GM18498 (cell line): ENCODE results near the gene NUDT3.
A peak's percentile ranks its signal among the peaks of the same experiment; 100 is the strongest.
"Not testable (repeated sequence)": the region's sequence is repeated elsewhere in the genome, so short reads cannot be mapped to it uniquely, and the experiment has no call there.

Experiments
- ATAC-seq: cut with Tn5 transposase; IDR thresholded peaks from one replicate; pipeline ENCODE4 v1.9.1; 2021; ENCODE audit warnings: mild to moderate bottlenecking, moderate library complexity; ENCODE audit not compliant: unreplicated experiment

Gene NUDT3

DNA sequence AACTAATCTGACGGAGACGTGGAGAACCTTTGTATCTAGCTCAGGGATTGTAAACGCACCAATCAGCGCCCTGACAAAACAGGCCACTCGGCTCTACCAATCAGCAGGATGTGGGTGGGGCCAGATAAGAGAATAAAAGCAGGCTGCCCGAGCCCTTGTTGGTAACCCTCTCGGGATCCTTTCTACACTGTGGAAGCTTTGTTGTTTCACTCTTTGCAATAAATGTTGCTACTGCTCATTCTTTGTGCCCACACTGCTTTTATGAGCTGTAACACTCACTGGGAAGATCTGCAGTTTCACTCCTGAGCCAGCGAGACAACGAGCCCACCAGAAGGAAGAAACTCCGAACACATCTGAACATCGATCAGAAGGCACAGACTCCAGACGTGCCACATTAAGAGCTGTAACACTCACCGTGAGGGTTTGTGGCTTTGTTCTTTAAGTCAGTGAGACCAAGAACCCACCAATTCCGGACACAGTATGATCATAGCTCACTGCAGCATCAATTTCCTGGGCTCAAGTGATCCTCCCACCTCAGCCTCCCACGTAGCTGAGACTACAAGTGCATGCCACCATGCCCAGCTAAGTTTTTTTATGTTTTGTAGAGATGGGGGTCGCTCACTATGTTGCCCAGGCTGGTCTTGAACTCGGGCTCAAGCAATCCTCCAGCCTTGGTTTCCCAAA lies 122.7 kb downstream of the NUDT3 start:
- ATAC-seq = not testable (repeated sequence)

DNA sequence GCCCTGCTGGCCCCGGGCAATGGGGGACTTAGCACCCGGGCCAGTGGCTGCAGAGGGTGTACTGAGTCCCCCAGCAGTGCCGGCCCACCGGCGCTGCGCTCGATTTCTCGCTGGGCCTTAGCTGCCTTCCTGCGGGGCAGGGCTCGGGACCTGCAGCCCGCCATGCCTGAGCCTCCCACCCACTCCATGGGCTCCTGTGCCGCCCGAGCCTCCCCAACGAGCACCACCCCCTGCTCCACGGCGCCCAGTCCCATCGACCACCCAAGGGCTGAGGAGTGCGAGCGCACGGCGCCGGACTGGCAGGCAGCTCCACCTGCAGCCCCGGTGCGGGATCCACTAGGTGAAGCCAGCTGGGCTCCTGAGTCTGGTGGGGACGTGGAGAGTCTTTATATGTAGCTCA lies 123.3 kb downstream of the NUDT3 start:
- not testable (repeated sequence) for ATAC-seq

DNA sequence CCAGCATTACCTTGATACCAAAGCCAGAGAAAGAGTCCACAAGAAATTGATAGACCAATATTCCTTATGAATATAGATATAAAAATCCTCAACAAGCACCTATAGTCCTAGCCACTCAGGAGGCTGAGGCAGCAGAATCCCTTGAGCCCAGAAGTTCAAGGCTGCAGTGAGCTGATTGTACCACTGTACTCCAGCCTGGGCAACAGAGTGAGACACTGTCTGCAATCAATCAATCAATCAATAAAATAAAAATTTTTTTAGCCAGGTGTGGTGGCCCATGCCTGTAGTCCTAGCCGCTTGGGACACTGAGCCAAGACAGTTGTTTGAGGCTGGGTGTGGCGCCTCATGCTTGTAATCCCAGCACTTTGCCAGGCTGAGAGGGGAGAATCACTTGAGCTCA lies 124.7 kb downstream of the NUDT3 start:
- ATAC-seq = no peak

DNA sequence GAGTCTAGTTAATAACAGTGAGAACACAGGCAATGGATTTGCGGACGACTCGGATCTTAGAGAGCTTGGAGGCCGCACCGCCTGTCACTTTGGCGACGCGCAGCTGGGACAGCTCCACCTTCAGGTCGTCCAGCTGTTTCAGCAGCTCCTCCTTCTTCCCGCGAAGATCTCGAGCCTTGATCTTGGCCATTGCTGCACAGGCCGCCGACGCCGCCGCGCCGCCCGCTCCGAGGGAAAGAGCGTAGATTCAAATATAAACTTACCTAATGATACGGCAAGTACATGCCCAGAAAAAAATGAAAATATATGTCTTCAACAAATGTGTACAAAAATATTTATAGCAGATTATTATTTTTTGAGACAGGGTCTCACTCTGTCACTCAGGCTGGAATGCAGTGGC lies 129.0 kb downstream of the NUDT3 start:
- ATAC-seq = not testable (repeated sequence)

DNA sequence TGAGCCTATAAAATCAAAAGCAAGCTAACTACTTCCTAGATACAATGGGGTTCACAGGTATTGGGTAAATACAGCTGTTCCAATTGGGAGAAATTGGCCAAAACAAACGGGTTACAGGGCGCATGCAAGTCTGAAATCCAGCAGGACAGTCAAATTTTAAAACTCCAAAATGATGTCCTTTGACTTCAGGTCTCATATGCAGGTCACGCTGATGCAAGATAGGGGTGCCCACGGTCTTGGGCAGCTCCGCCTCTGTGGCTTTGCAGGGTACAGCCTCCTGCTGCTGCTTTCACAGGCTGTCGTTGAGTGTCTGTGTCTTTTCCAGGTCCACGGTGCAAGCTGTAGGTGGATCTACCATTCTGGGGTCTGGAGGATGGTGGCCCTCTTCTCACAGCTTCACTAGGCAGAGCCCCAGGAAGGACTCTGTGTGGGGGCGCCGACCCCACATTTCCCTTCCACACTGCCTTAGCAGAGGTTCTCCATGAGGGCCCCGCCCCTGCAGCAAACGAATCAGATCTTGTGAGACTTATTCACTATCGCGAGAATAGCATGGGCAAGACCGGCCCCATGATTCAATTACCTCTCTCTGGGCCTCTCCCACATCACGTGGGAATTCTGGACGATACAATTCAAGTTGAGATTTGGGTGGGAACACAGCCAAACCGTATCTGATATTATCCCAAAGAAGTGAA lies 131.7 kb downstream of the NUDT3 start:
- ATAC-seq = no peak

DNA sequence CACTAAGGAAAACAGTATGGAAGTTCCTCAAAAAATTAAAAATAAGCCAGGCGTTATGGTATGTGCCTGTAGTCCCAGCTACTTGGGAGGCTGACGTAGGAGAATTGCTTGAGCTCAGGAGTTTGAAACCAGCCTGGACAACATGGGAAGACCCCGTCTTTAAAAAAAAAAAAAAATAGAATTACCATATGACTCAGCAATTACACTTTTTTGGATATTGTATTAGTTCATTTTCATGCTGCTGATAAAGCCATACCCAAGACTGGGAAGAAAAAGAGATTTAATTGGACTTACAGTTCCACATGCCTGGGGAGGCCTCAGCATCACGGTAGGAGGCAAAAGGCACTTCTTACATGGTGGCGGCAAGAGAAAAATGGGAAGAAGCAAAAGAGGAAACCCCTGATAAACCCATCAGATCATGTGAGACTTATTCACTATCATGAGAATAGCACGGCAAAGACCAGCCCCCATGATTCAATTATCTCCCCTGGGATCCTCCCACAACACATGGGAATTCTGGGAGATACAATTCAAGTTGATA lies 132.9 kb downstream of the NUDT3 start:
- ATAC-seq = no peak

DNA sequence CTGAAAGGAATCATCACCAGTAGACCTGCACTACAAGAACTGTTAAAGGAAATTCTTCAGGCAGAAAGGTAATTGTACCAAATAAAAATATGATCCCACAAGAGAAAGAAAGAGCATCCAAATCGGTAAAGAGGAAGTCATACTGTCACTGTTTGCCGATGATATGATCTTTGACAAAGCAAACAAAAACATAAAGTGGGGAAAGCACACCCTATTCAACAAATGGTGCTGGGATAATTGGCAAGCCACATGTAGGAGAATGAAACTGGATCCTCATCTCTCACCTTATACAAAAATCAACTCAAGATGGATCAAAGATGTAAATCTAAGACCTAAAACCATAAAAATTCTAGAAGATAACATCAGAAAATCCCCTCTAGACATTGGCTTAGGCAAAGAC lies 140.1 kb downstream of the NUDT3 start:
- not testable (repeated sequence) for ATAC-seq

DNA sequence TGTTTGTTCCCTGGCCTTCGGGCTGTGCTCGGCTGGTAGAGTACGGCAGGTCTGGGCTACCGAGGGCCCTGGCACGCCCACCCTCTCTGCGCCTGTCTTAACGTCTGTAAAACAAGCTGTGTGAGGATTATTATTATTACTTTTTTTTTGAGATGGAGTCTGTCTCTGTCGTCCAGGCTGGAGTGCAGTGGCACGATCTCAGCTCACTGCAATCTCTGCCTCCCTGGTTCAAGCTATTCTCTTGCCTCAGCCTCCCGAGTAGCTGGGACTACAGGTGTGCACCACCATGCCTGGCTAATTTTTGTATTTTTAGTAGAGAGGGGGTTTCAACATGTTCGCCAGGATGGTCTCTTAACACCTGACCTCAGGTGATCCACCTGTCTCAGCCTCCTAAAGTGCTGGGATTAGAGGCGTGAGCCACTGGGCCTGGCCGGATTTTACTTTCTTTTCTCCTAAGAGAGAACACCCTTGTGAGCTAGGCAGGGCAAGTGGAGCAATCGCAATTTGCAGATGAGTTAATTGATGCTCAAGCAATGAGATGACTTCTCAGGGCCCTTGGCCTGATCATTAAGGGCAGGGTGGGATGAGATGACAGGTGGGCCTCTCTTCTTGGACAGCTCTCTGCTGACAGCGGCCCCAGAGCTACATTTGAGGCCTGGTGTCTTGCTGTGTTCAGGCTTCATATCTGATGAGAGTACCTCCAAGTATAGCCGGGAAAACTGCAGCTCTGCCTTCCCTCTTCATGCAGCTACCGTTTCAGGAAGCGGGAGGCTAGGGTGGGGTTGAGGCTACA lies 142.8 kb downstream of the NUDT3 start:
- ATAC-seq = peak; percentile 35

DNA sequence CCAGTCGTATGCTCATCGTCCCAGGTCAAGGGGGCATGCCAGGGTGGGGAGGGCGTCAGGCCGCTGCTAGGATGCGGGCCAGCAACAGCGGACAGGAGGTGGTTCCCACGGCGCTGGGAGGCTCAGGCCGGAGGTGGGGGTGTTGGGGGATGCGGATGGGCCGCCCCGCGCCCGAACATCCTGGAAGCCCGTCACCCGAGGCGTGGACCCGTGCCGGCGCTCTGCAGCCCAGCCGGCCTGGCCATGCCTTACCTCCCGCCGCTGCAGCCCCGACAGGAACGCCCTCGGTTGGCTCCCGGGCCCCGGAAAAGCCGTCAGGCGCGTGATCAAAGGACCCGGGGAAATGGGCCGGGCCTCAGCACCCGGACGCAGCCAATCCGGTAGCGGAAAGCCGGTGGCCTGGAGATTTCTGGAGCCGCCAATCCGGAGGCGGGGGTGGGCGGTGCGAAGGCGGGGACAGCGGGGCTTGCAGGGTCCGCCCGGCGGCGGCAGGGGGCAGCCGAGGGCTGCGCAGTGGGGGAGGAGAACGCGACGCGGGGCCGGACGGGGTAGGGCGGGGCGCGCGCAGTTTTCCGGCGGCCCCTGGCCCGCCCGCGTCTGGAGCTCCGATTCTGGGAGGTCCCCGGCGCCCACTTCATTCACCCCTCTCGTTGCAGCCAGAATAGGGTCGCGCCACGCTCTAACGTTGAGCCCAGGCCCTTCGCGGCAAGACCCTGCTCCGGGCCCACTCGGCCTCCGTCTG lies 143.6 kb downstream of the NUDT3 start, which contains the start of gene SMIM29:
TSS of gene SMIM29 (minus strand) at position 280 of the 742 bp plus-strand sequence. CDS start 1,215 bp downstream, outside the sequence.
- peak; percentile 82 for ATAC-seq

DNA sequence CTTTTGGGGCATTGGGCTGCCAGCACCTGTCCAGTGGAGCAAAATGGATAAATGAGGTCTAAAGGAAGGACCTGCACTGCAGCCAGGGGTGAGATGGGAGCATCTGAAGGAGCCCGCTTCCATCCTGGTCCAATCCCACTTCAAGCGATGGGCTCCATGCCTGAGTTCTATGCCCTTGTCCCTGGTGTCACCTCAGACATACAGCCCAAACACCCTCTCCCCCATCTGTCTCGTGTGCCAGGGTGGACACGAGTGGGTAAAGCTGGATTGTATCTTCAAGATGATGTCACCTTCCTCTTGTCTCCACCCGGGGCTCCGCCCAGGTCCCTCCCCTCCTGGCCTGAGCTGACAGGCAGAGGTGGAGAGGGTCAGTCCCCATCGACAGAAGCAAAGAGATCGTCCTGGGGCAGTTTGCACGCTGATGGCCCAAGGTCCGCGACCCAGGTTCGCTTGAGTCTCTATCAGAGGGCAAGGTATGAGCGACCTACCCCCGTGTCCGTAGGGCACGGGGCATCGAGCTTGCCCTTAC lies 144.2 kb downstream of the NUDT3 start:
- ATAC-seq = peak; percentile 18

DNA sequence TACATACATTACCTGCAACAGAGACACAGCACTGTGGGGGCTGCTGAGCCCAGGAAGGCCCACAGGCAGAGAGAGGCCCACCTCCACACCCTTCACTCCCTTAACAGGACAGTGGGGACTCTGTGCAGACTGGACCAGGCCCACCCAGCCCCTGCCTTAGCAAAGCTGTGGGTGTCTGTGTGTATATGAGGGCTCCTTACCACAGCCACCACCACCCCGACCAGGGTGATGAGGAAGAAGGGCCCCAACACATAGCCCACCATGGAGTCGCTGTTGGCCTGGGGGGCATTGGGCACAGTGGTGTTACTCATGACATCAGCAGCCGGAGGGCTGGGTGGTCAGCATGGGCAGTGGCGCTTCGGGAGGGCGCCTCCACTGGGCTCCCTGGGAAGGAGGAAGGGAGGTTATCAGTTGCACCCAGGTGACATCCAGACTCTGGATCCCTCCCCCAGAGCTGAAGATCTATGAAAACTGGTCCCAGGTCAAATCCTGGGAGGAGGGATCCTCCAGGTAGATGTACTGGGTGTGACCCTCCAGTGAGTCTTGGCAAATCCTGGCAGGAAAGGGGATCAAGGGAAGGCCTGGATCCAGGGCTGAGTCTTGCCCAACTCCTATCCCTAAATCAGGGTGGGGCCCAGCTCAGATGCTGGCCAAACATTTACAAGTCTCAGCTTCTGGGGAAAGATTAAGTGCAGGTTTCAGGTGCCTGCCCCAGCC lies 144.8 kb downstream of the NUDT3 start:
- no peak for ATAC-seq

DNA sequence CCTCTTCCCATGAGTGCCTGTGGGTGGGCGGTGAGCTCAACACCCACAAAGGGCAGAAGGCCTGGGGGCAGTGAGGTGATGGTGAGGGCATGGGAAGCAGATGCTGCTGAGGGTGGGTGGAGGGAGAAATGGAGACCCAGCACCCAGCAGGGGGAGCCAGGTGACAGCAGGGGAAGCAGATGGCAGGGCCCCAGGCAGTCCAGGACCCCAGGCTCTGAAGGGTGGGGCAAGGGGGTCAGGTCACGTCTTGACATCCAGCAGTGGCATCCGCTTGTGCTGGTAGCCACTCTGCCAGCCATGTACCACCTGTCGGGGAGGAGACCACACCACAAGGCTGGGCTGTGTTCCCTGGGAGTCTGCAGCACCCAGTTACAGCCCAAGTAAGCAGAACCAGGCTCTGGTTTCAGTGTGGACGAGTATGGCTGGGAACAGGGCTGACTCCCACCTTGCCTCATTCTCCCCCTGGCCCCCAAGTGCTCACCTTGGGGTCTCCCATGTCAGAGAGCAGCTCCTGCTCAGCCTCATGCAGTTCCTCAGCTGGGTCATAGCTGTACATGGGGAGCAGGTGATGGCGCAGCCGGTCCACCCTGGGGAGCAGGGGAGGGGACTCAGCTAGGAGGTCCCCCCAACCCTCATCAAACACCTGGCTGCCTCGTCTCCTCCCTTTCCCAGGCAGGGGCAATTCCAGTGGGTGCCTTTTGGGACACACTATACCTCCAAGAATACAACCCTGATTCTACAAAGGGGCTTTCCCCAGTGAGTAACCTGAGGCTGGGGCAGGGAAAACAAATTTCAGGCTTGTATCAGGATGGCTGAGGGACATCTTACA lies 145.7 kb downstream of the NUDT3 start:
- ATAC-seq = no peak

DNA sequence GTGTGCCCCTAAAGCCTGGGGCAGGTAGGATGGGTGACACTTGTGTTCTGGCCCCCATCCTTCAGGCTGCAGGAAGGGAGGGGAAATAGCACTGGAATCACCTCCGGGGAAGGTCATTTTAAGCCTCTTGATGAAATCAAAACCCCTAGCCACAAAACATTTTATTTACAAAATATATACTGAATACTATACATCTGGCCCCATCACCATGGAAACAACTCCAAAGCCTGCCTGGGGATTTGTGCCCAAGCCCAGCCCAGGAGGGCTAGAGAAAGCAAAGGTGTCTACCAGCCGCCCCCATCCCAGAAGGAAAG lies 146.3 kb downstream of the NUDT3 start:
- no peak for ATAC-seq

DNA sequence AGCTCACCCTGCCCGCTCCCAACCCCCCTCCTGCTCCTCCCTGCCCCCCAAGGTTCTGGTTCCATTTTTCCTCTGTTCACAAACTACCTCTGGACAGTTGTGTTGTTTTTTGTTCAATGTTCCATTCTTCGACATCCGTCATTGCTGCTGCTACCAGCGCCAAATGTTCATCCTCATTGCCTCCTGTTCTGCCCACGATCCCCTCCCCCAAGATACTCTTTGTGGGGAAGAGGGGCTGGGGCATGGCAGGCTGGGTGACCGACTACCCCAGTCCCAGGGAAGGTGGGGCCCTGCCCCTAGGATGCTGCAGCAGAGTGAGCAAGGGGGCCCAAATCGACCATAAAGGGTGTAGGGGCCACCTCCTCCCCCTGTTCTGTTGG lies 146.7 kb downstream of the NUDT3 start:
- ATAC-seq = not testable (repeated sequence)

DNA sequence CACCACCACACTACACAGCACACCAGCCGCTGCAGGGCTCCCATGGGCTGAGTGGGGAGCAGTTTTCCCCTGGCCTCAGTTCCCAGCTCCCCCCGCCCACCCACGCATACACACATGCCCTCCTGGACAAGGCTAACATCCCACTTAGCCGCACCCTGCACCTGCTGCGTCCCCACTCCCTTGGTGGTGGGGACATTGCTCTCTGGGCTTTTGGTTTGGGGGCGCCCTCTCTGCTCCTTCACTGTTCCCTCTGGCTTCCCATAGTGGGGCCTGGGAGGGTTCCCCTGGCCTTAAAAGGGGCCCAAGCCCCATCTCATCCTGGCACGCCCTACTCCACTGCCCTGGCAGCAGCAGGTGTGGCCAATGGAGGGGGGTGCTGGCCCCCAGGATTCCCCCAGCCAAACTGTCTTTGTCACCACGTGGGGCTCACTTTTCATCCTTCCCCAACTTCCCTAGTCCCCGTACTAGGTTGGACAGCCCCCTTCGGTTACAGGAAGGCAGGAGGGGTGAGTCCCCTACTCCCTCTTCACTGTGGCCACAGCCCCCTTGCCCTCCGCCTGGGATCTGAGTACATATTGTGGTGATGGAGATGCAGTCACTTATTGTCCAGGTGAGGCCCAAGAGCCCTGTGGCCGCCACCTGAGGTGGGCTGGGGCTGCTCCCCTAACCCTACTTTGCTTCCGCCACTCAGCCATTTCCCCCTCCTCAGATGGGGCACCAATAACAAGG lies 147.3 kb downstream of the NUDT3 start:
- not testable (repeated sequence) for ATAC-seq

DNA sequence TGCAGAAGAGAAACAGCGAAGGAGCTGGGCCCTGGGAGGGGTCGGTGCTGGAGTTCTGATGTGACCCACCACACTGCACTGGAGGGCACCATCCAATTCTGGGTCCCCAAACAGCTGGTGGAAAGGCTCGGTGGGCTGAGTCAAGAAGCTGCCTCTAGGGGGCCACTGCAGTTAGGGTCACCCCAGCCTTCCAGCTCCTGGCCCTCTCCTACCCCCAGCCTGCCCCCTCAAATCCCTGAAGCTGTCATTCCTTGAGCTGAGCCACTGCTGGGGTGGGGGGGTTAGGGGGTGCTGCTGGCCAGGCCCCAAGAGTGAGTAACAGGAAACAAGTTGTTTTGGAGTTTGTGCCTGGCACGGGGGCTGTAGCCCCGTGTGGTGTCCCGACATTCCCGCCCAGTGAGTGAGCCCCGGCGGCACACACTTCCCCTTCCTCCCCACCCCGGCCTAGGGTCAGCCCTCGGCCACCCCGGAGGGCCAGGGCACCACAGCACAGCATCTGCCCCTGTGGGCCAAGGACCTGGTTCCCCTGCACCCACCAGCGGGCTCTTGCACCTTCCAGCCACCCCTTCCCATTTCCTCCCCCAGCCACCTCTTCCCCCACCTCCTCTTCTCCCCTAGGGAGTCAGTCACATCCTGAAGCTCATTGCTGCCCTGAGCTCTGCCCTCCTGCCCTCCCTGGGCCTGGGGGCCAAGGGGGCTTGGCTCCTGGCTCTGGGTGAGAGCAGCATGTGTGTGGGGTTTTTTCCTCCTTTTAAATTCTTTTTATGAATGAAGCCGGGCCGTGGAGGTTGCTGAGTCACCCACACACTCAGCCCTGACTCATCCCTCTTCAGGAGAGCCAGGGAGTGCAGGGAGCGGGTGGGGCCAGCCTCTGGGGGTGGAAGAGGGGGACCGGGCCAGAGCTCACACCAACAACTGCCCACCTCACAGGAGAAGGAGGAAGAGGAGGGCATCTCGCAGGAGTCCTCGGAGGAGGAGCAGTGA lies 148.3 kb downstream of the NUDT3 start:
- no peak for ATAC-seq

DNA sequence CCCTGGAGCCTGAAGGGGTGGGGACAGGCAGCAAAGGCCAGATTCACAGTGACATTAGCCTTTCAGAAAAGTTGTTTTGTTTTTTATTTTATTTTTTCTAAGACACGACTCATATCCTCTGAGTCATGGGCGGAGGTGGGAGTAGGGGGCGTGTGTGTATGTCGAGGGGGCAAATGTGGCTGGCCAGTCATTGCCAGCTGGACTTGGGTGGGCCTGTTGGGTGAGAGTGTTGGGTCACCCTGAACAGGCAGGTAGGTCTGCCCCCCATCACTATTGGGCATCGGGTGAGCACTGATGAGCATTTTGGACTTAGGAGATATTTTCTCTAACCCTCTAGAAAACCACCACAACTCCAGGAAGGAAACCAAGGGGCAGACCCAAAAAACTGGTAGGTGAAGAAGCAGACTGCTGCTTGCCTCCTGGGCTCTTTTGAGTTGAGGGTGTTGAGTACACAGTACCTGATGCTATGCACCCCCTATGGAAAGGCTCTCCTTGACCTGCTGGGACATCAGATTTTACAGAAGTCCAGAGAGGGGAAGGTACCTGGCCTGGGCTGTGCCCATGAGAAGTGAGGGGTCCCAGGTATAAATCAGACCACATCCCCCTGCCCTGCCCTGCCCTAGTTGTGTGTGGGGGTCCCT lies 149.2 kb downstream of the NUDT3 start:
- no peak for ATAC-seq
